GM19324 (cell line): ENCODE data around the gene FIGNL2.
"Not testable (repeated sequence)": the region's sequence is repeated elsewhere in the genome, so short reads cannot be mapped to it uniquely, and the experiment has no call there.

ENCODE experiments used
- ATAC-seq: cut with Tn5 transposase; IDR thresholded peaks from one replicate; pipeline ENCODE4 v1.9.1; 2021; ENCODE audit warnings: mild to moderate bottlenecking, moderate library complexity; ENCODE audit not compliant: unreplicated experiment, low FRiP score

FIGNL2 gene

GRCh38 chr12:51836827-51837173 is 11.7 kb downstream of the FIGNL2 start:
- ATAC-seq, result no peak

- ATAC-seq, result no peak
Measured at GRCh38 chr12:51836041-51836826, 12.3 kb downstream of the FIGNL2 start.

GRCh38 chr12:51834411-51834810 is 14.1 kb downstream of the FIGNL2 start:
- no peak for ATAC-seq

GRCh38 chr12:51833448-51834227 is 14.9 kb downstream of the FIGNL2 start:
- ATAC-seq, result no peak

GRCh38 chr12:51832354-51833107 is 16.0 kb downstream of the FIGNL2 start:
- no peak for ATAC-seq

- not testable (repeated sequence) for ATAC-seq
Measured at GRCh38 chr12:51831817-51832216, 16.7 kb downstream of the FIGNL2 start.

- no peak for ATAC-seq
Measured at GRCh38 chr12:51829641-51830040, 18.9 kb downstream of the FIGNL2 start.

GRCh38 chr12:51829011-51829481 is 19.5 kb downstream of the FIGNL2 start:
- no peak for ATAC-seq

GRCh38 chr12:51827925-51828818 is 20.3 kb downstream of the FIGNL2 start:
- no peak for ATAC-seq

GRCh38 chr12:51826881-51827280 is 21.6 kb downstream of the FIGNL2 start:
- no peak for ATAC-seq

- no peak for ATAC-seq
Measured at GRCh38 chr12:51825216-51825615, 23.3 kb downstream of the FIGNL2 start.

- ATAC-seq, result no peak
Measured at GRCh38 chr12:51823875-51824565, 24.5 kb downstream of the FIGNL2 start.

- ATAC-seq, result no peak
Measured at GRCh38 chr12:51822956-51823355, 25.6 kb downstream of the FIGNL2 start.

GRCh38 chr12:51822261-51822616 is 26.3 kb downstream of the FIGNL2 start:
- ATAC-seq, result no peak

- ATAC-seq, result no peak
Measured at GRCh38 chr12:51821440-51822260, 26.9 kb downstream of the FIGNL2 start.

- no peak for ATAC-seq
Measured at GRCh38 chr12:51820526-51821439, 27.7 kb downstream of the FIGNL2 start.

- ATAC-seq, result no peak
Measured at GRCh38 chr12:51819736-51820525, 28.6 kb downstream of the FIGNL2 start.
